WERI-Rb-1 (cell line): Measurements from ENCODE around the gene LMAN2L.
A peak's percentile ranks its signal among the peaks of the same experiment; 100 is the strongest.

ENCODE experiments used
- DNase-seq: peaks from one replicate; pipeline ENCODE4 v3.0.0-alpha.2; 2020
- H3K27ac ChIP-seq: fragments of 250-450 bp; sonication (Bioruptor Pico); 2 replicates; pipeline ENCODE4 v1.5.1; 2020; ENCODE audit warnings: mild to moderate bottlenecking, moderate library complexity
- H3K27me3 ChIP-seq: fragments of 250-450 bp; sonication (Bioruptor Pico); 2 replicates; pipeline ENCODE4 v1.5.1; 2021; ENCODE audit warnings: mild to moderate bottlenecking, low read depth, moderate library complexity; ENCODE audit not compliant: insufficient read depth, severe bottlenecking
- H3K36me3 ChIP-seq: fragments of 250-450 bp; sonication (Bioruptor Pico); 2 replicates; pipeline ENCODE4 v1.5.1; 2020; ENCODE audit warnings: mild to moderate bottlenecking, moderate library complexity
- H3K4me3 ChIP-seq: 2 replicates; pipeline ENCODE4 v1.5.1; 2011; ENCODE audit warnings: low read depth, mild to moderate bottlenecking, control low read depth, low read length
- H3K9me3 ChIP-seq: fragments of 250-450 bp; sonication (Bioruptor Pico); 2 replicates; pipeline ENCODE4 v1.5.1; 2021; ENCODE audit warnings: mild to moderate bottlenecking, moderate library complexity; ENCODE audit not compliant: severe bottlenecking
- TF ChIP-seq, protein P1 (sequence below): IDR thresholded peaks from 2 replicates; pipeline ENCODE4 v1.5.1; 2011; ENCODE audit warnings: low read depth, mild to moderate bottlenecking, control low read depth, inconsistent platforms, low read length

The LMAN2L gene

DNA sequence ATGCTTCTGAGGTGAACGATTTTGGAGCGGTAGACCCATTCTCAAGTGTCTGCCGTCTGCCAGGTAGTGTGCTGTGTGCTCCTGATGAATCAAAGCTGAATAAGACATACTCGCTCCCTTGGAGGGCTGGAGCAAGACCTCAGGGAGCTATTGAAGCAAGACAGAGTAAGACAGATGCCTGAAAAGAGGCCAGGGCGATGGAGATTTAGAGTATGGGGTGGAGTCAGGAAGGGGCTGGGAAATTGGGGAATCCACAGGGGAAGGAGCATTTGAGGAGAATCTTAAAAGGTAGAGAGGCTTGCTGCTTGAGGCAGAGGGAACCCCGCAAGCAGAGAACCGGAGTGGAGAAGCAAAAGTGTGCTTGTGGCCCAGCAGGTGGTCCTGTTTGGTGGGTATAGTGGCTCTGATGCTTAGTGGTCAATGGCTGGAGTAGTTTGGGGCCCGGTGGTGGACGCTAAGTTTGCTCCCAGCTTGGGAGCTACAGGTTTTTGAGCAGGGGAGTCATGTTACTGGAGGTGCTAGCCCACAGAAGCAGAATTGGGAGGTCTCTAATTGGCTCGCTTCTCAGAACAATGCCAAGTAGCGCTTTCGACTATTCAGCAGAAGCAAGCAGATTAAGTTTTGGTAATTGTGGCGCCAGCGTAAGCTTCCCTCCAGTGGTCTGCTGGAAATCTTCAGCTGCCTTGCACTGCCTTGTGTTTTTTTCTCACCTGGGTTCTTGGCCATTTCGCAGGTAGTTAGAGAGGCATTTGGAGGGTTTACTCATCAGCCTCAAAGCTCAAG, 22.9 kb upstream of the LMAN2L start:
- Histone ChIP-seq H3K4me3 (peak overlapping the region; percentile 37), H3K9me3 (no peaks in the 10 kb centered on the region), H3K36me3 (0 out of 2 replicates have a peak, but pooled peaks cover 3% of the 10 kb centered on the region), H3K27ac (peak overlapping the region; percentile 53), H3K27me3 (no peaks in the 10 kb centered on the region)
- TF ChIP-seq, protein P1, sequence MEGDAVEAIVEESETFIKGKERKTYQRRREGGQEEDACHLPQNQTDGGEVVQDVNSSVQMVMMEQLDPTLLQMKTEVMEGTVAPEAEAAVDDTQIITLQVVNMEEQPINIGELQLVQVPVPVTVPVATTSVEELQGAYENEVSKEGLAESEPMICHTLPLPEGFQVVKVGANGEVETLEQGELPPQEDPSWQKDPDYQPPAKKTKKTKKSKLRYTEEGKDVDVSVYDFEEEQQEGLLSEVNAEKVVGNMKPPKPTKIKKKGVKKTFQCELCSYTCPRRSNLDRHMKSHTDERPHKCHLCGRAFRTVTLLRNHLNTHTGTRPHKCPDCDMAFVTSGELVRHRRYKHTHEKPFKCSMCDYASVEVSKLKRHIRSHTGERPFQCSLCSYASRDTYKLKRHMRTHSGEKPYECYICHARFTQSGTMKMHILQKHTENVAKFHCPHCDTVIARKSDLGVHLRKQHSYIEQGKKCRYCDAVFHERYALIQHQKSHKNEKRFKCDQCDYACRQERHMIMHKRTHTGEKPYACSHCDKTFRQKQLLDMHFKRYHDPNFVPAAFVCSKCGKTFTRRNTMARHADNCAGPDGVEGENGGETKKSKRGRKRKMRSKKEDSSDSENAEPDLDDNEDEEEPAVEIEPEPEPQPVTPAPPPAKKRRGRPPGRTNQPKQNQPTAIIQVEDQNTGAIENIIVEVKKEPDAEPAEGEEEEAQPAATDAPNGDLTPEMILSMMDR, result no peak
- DNase-seq, result peak; percentile 24

DNA sequence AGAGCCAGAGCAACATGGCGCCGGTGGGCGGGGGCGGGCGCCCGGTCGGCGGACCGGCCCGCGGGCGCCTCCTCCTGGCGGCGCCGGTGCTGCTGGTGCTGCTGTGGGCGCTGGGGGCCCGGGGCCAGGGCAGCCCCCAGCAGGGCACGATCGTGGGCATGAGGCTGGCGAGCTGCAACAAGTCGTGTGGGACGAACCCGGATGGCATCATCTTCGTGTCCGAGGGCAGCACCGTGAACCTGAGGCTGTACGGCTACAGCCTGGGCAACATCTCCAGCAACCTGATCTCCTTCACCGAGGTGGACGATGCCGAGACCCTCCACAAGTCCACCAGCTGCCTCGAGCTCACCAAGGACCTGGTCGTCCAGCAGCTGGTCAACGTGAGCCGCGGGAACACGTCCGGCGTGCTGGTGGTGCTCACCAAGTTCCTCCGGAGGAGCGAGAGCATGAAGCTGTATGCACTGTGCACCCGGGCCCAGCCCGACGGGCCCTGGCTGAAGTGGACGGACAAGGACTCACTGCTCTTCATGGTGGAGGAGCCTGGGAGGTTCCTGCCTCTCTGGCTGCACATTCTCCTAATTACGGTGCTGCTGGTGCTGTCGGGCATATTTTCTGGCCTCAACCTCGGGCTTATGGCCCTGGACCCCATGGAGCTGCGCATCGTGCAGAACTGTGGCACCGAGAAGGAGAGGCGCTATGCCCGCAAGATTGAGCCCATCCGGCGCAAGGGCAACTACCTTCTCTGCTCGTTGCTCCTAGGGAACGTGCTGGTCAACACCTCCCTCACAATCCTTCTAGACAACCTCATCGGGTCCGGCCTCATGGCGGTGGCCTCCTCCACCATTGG, 21.3 kb upstream of the LMAN2L start:
- Histone ChIP-seq H3K27me3 (no peaks in the 10 kb centered on the region), H3K36me3 (no peaks in the 10 kb centered on the region), H3K27ac (no peak overlapping the region), H3K4me3 (peak overlapping the region; percentile 14), H3K9me3 (no peaks in the 10 kb centered on the region)
- TF ChIP-seq, protein P1, result peak; percentile 56
- DNase-seq, result no peak

DNA sequence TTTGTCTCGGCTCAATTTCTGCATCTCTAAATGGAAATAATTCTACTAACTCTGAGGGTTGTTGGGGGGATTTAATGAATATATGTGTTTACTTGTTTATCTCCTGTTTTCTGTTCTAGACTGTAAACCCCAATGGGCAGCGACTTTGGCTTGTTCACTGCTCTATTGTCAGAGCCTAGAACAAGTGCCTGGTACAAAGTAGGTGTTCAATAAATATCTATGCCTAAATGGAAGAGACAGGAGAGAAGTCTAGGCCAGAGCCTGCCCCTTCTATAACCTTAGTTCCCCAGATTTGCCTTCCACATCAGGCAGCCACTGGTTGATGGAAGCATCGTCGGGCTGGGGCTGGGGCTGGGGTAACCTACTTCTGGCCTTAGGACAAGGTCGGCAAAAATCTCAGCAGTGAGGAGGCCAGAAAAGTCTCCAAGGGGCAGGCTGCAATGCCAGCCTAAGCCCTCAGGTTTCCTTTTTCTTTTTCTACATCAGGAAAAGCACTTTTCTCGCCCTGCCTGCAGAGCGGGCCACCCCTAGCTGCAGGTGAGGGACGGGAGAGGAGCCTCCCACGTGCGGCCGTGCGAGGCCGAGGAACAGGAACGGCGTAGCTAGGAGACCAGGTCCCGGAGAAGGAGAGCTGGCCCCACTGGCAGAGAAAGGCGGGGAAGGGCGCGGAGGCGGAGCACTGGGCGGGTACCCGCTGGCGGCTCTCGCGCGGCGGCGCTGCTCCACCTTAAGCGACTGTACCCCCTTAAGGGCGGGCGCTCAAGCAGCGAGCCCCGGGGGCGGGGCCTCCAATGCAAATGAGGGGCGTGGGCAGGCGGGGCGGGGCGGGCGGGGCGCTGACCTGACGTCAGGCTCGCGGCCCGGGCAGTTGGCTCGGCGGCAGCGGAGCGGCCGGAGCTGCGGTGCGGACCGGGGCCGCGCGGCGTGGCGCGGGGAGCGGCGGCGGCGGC, 20.4 kb upstream of the LMAN2L start, which contains the start of gene CNNM4:
Gene CNNM4 (plus strand): TSS at position 867 of the 950 bp plus-strand sequence. CDS start 98 bp downstream, outside the sequence.
- TF ChIP-seq, protein P1, result peak; percentile 38
- peak within 1 kb of the TSS; percentile 31 for H3K4me3 ChIP-seq
- no peaks in the 10 kb centered on the region for H3K27me3 ChIP-seq
- peak; percentile 95 for DNase-seq
- H3K9me3 ChIP-seq, result no peaks in the 10 kb centered on the region
- peak within 1 kb of the TSS; percentile 56 for H3K27ac ChIP-seq
- H3K36me3 ChIP-seq, result no peaks in the 10 kb centered on the region

DNA sequence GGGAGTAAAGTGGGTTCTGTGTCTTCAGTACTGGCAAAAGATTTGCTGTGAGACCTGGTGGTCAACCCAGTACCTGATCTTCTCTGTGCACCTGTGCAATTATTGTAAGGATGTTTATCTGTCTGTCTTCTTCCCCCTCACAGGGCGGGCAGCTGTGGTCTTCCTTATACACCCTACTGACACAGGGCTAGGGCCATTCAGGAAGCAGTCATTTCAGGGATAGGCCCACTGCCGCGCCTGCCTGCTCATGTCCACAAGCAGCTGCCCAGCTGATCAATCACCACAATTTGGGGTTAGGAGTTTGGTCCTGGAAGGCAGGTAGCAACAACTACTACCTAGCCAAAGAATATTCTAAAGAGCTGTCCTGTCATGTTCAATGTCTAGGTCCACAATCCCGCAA, 19.7 kb upstream of the LMAN2L start:
- H3K4me3 ChIP-seq, result no peak overlapping the region
- no peaks in the 10 kb centered on the region for H3K27me3 ChIP-seq
- TF ChIP-seq, protein P1, result no peak
- no peak overlapping the region for H3K27ac ChIP-seq
- DNase-seq, result no peak
- no peaks in the 10 kb centered on the region for H3K36me3 ChIP-seq
- no peaks in the 10 kb centered on the region for H3K9me3 ChIP-seq

DNA sequence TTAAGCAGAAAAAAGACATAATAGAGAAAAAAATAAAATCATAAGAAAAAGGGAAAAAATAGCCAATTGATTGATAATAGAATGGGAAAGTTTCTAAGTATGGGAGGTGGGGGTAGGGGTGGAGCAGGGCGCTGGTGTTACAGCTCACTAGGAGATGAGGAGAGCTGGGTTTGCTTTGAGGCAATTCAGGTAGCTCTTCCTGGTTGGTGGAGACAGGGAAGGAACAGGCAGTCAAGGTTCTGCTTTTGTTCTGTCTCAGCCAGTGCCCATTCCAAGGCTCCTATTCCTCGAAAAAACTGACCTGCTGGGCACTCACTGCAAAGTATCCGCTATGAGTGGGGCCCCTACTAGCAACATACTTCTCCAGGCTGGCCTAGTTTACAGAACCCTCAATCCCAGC, 19.1 kb upstream of the LMAN2L start:
- Histone ChIP-seq H3K36me3 (no peaks in the 10 kb centered on the region), H3K27me3 (no peaks in the 10 kb centered on the region), H3K4me3 (no peak overlapping the region), H3K9me3 (no peaks in the 10 kb centered on the region), H3K27ac (no peak overlapping the region)
- TF ChIP-seq, protein P1, result no peak
- DNase-seq, result no peak
